MM.1S (cell line): ENCODE data around the gene RGL2.
"Not testable (repeated sequence)": the region's sequence is repeated elsewhere in the genome, so short reads cannot be mapped to it uniquely, and the experiment has no call there.

Experiments
- EZH2phosphoT487 ChIP-seq: fragments of 300-600 bp; sonication (generic); IDR thresholded peaks from 2 replicates; pipeline ENCODE4 v1.6.1; 2018; ENCODE audit warnings: antibody characterized with exemption, low read length
- TF ChIP-seq, protein P1 (sequence below): fragments of 300-600 bp; sonication (generic); IDR thresholded peaks from 2 replicates; pipeline ENCODE4 v1.5.1; 2016; ENCODE audit warnings: antibody characterized with exemption, low read length, mixed read lengths

DNA sequence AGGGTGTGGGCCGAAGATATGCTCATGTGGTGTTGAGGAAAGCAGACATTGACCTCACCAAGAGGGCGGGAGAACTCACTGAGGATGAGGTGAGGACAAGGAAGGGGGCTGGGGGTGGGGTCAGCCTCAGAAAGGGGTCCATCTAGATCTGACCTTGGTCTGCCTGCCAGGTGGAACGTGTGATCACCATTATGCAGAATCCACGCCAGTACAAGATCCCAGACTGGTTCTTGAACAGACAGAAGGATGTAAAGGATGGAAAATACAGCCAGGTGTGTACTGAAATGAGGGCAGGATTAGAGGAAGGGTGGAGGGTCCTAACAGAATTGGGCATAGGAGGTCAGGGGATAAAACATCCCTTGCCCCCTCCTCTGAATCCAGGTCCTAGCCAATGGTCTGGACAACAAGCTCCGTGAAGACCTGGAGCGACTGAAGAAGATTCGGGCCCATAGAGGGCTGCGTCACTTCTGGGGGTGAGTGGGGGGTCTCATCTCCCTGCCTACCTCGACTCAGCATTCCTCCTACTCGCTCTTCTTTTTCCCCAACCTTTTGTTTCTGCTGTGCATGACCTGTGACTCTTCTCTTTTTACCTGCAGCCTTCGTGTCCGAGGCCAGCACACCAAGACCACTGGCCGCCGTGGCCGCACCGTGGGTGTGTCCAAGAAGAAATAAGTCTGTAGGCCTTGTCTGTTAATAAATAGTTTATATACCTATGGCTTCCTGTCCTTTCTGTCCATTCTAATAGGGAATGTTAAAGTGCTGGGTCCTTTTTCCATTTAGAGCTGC lies 22.8 kb downstream of the RGL2 start:
- TF ChIP-seq, protein P1, sequence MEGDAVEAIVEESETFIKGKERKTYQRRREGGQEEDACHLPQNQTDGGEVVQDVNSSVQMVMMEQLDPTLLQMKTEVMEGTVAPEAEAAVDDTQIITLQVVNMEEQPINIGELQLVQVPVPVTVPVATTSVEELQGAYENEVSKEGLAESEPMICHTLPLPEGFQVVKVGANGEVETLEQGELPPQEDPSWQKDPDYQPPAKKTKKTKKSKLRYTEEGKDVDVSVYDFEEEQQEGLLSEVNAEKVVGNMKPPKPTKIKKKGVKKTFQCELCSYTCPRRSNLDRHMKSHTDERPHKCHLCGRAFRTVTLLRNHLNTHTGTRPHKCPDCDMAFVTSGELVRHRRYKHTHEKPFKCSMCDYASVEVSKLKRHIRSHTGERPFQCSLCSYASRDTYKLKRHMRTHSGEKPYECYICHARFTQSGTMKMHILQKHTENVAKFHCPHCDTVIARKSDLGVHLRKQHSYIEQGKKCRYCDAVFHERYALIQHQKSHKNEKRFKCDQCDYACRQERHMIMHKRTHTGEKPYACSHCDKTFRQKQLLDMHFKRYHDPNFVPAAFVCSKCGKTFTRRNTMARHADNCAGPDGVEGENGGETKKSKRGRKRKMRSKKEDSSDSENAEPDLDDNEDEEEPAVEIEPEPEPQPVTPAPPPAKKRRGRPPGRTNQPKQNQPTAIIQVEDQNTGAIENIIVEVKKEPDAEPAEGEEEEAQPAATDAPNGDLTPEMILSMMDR = not testable (repeated sequence)
- not testable (repeated sequence) for TF ChIP-seq EZH2phosphoT487
